IPS-NIHi7 (cell line): ENCODE data around the gene TBC1D2.

ENCODE experiments used
- DNase-seq: peaks from one replicate; pipeline ENCODE4 v3.0.0; 2012; ENCODE audit warnings: mixed read lengths; ENCODE audit errors: extremely low spot score

Gene TBC1D2

GRCh38 chr9:98172604-98173003 lies 82.8 kb downstream of the TBC1D2 start:
- DNase-seq, result no peak

GRCh38 chr9:98171176-98171925 lies 84.1 kb downstream of the TBC1D2 start:
- peak; percentile 40 for DNase-seq

GRCh38 chr9:98168941-98169488 lies 86.4 kb downstream of the TBC1D2 start:
- peak; percentile 85 for DNase-seq

GRCh38 chr9:98168153-98168780 lies 87.2 kb downstream of the TBC1D2 start:
- no peak for DNase-seq

GRCh38 chr9:98164912-98165311 lies 90.5 kb downstream of the TBC1D2 start:
- DNase-seq, result no peak

- no peak for DNase-seq
Measured at GRCh38 chr9:98162613-98163012, 92.8 kb downstream of the TBC1D2 start.

GRCh38 chr9:98161851-98162250 lies 93.6 kb downstream of the TBC1D2 start:
- no peak for DNase-seq

GRCh38 chr9:98159790-98160189 lies 95.7 kb downstream of the TBC1D2 start:
- no peak for DNase-seq

- DNase-seq, result no peak
Measured at GRCh38 chr9:98159301-98159700, 96.1 kb downstream of the TBC1D2 start.

- DNase-seq, result no peak
Measured at GRCh38 chr9:98158071-98158831, 97.2 kb downstream of the TBC1D2 start.

GRCh38 chr9:98157372-98157771 lies 98.1 kb downstream of the TBC1D2 start:
- no peak for DNase-seq

GRCh38 chr9:98154678-98155077 lies 100.8 kb downstream of the TBC1D2 start:
- no peak for DNase-seq

GRCh38 chr9:98152526-98152925 lies 102.9 kb downstream of the TBC1D2 start:
- no peak for DNase-seq

GRCh38 chr9:98150721-98151120 lies 104.7 kb downstream of the TBC1D2 start:
- no peak for DNase-seq

GRCh38 chr9:98150164-98150563 lies 105.3 kb downstream of the TBC1D2 start:
- no peak for DNase-seq

- no peak for DNase-seq
Measured at GRCh38 chr9:98149422-98149821, 106.0 kb downstream of the TBC1D2 start.
